ENCODE results near the gene NPR1. TPM values are rescaled to one million over a fixed set of nuclear protein-coding genes. Genes with fewer than 3 reads are reported as not detected.
A peak's percentile ranks its signal among the peaks of the same experiment; 100 is the strongest.

Gene NPR1
- total and polyA plus RNA-seq, 2 of the 13 experiments (the other 11 are each of a cell fraction or from before 2014, with no cell fraction given): not detected

DNA sequence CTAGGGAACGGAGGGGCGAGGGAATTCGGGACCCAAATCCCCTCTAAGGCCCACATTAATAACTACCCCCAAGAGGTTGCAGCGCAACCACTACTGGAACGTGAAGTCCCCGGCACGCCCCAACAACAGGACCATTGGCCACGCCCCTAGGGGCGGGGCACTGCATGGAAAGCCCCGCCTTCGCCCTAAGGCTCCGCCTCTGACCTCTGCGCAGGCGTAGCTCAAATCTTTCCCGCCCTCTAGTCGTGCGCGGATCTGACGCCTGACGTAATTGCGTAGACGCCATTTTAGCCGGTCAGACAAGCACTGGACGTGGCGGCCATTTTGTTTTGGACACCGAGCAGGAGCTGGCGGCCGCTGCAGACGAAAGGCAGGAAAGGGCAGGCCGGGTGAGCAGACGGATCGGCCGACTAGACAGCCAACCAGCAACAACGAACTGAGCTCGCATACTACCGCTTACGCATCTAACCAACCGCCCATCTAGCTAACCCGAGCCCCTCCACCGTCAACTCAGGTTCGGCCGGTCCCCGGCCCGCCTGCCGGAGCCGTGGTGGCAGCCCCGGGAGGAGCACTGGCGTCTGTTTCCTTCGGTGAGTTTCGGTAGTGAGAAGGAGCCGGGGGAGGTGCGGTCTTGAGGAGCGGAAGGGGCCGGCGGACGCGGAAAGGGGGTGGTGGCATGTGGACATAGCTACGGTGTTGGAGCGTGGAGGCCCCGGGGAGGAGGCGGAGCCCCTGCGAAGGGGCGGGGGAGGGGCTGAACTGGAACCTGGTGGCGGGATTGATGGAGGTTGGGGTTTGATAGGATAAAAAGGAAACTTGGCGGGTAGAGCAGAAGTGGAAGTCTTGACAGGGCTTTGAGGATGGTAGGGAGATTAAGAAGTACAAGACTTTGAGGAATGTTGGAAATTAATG lies 44.5 kb upstream of the NPR1 start, which contains the start of gene CHTOP (continued):
- TF ChIP-seq, protein P1, sequence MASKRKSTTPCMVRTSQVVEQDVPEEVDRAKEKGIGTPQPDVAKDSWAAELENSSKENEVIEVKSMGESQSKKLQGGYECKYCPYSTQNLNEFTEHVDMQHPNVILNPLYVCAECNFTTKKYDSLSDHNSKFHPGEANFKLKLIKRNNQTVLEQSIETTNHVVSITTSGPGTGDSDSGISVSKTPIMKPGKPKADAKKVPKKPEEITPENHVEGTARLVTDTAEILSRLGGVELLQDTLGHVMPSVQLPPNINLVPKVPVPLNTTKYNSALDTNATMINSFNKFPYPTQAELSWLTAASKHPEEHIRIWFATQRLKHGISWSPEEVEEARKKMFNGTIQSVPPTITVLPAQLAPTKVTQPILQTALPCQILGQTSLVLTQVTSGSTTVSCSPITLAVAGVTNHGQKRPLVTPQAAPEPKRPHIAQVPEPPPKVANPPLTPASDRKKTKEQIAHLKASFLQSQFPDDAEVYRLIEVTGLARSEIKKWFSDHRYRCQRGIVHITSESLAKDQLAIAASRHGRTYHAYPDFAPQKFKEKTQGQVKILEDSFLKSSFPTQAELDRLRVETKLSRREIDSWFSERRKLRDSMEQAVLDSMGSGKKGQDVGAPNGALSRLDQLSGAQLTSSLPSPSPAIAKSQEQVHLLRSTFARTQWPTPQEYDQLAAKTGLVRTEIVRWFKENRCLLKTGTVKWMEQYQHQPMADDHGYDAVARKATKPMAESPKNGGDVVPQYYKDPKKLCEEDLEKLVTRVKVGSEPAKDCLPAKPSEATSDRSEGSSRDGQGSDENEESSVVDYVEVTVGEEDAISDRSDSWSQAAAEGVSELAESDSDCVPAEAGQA (IDR thresholded peaks at IDR 0.05; ENCODE audit: low read depth): peak; percentile 99
- TF ChIP-seq, protein P1 (CRISPR knock-in tag; IDR thresholded peaks at IDR 0.05; ENCODE audit: borderline replicate concordance): no peak
- TF ChIP-seq POLR2AphosphoS5 (IDR thresholded peaks at IDR 0.05; ENCODE audit: low read depth, low read length): peak; percentile 88
- TF ChIP-seq CEBPG (CRISPR knock-in tag; IDR thresholded peaks at IDR 0.05): peak; percentile 76
- TF ChIP-seq CHD2 (IDR thresholded peaks at IDR 0.05; ENCODE audit: low read depth, low read length): peak; percentile 55; the same call in 1 of the 2 replicates
- TF ChIP-seq ZNF724P (CRISPR knock-in tag; IDR thresholded peaks at IDR 0.05; ENCODE audit: borderline replicate concordance): no peak
- no peak for TF ChIP-seq SIN3B (IDR thresholded peaks at IDR 0.05; ENCODE audit: low read length)
- peak; percentile 58; the same call in 1 of the 2 replicates for TF ChIP-seq MYC (CRISPR knock-in tag; IDR thresholded peaks at IDR 0.05; ENCODE audit: borderline replicate concordance)
- peak; percentile 74; the same call in 1 of the 2 replicates for TF ChIP-seq ZNF614 (CRISPR knock-in tag; IDR thresholded peaks at IDR 0.05; ENCODE audit: borderline replicate concordance)
- no peak for TF ChIP-seq MBNL3 (CRISPR knock-in tag; conservative IDR thresholded peaks at IDR 0.05)
- TF ChIP-seq MEF2D (CRISPR knock-in tag; IDR thresholded peaks at IDR 0.05): peak; percentile 64; the same call in 1 of the 2 replicates
- TF ChIP-seq, protein P2, sequence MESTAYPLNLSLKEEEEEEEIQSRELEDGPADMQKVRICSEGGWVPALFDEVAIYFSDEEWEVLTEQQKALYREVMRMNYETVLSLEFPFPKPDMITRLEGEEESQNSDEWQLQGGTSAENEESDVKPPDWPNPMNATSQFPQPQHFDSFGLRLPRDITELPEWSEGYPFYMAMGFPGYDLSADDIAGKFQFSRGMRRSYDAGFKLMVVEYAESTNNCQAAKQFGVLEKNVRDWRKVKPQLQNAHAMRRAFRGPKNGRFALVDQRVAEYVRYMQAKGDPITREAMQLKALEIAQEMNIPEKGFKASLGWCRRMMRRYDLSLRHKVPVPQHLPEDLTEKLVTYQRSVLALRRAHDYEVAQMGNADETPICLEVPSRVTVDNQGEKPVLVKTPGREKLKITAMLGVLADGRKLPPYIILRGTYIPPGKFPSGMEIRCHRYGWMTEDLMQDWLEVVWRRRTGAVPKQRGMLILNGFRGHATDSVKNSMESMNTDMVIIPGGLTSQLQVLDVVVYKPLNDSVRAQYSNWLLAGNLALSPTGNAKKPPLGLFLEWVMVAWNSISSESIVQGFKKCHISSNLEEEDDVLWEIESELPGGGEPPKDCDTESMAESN (CRISPR knock-in tag; conservative IDR thresholded peaks at IDR 0.05): peak; percentile 92
- 0 out of 2 replicates have a peak, but pooled peaks have one; percentile 24 for TF ChIP-seq ZNF3 (CRISPR knock-in tag; IDR thresholded peaks at IDR 0.05)
- TF ChIP-seq, protein P3, sequence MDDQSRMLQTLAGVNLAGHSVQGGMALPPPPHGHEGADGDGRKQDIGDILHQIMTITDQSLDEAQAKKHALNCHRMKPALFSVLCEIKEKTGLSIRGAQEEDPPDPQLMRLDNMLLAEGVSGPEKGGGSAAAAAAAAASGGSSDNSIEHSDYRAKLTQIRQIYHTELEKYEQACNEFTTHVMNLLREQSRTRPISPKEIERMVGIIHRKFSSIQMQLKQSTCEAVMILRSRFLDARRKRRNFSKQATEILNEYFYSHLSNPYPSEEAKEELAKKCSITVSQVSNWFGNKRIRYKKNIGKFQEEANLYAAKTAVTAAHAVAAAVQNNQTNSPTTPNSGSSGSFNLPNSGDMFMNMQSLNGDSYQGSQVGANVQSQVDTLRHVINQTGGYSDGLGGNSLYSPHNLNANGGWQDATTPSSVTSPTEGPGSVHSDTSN (CRISPR knock-in tag; IDR thresholded peaks at IDR 0.05; ENCODE audit: borderline replicate concordance): no peak
- TF ChIP-seq ZNF562 (CRISPR knock-in tag; IDR thresholded peaks at IDR 0.05; ENCODE audit: borderline replicate concordance): no peak
- TF ChIP-seq MXD4 (CRISPR knock-in tag; IDR thresholded peaks at IDR 0.05): 0 out of 2 replicates have a peak, but pooled peaks have one; percentile 47
- no peak for TF ChIP-seq FOXM1 (CRISPR knock-in tag; IDR thresholded peaks at IDR 0.05)
- TF ChIP-seq RORA (CRISPR knock-in tag; IDR thresholded peaks at IDR 0.05): no peak
- TF ChIP-seq HCFC1 (IDR thresholded peaks at IDR 0.05; ENCODE audit: low read depth, low read length): peak; percentile 32; the same call in 1 of the 2 replicates
- peak; percentile 90 for TF ChIP-seq ZNF746 (CRISPR knock-in tag; IDR thresholded peaks at IDR 0.05)
- TF ChIP-seq HDAC2 (CRISPR knock-in tag; IDR thresholded peaks at IDR 0.05): peak; percentile 70; the same call in 1 of the 2 replicates
- TF ChIP-seq ZNF556 (CRISPR knock-in tag; IDR thresholded peaks at IDR 0.05; ENCODE audit: borderline replicate concordance): 0 out of 2 replicates have a peak, but pooled peaks have one; percentile 51

Data from HepG2 (cell line).